ENCODE results near the gene LRRC4C.

GRCh38 chr11:40139066-40139465, 1320.4 kb downstream of the LRRC4C start:
- TF ChIP-seq EZH2 (IDR thresholded peaks at IDR 0.05; ENCODE audit: insufficient read depth, poor library complexity, severe bottlenecking) (no peak), EZH2phosphoT487 (IDR thresholded peaks at IDR 0.05; ENCODE audit: insufficient read depth, low read depth) (no peak)
